Subcutaneous abdominal adipose tissue (tissue), 5 donors: Measurements from ENCODE around the gene PIF1.

Experiments
- H3K27ac ChIP-seq: one replicate; pipeline ENCODE4 v1.7.0; 2013; ENCODE audit warnings: low read depth, mild to moderate bottlenecking, inconsistent platforms, low read length, moderate library complexity
- H3K27me3 ChIP-seq, 5 donors: one replicate each; pipeline ENCODE4 v1.7.0; 2013; ENCODE audit warnings: low read length in 5 of 5, inconsistent platforms in 1 of 5; ENCODE audit not compliant: control insufficient read depth in 5 of 5, insufficient read depth in 4 of 5
- H3K36me3 ChIP-seq, 5 donors: one replicate each; pipeline ENCODE4 v1.7.0; 2013; ENCODE audit warnings: low read length in 5 of 5; ENCODE audit not compliant: control insufficient read depth in 5 of 5, insufficient read depth in 5 of 5
- H3K4me1 ChIP-seq, 5 donors: one replicate each; pipeline ENCODE4 v1.7.0; 2013; ENCODE audit warnings: low read length in 5 of 5, mild to moderate bottlenecking in 3 of 5, moderate library complexity in 1 of 5; ENCODE audit not compliant: control insufficient read depth in 5 of 5, insufficient read depth in 5 of 5
- H3K4me3 ChIP-seq, 5 donors: one replicate each; pipeline ENCODE4 v1.7.0; 2013; ENCODE audit warnings: low read length in 5 of 5, low read depth in 1 of 5
- H3K9ac ChIP-seq, 5 donors: one replicate each; pipeline ENCODE4 v1.7.0; 2013; ENCODE audit warnings: low read length in 5 of 5, mild to moderate bottlenecking in 4 of 5, moderate library complexity in 3 of 5
- H3K9me3 ChIP-seq, 5 donors: one replicate each; pipeline ENCODE4 v1.7.0; 2013; ENCODE audit warnings: low read length in 5 of 5; ENCODE audit not compliant: control insufficient read depth in 5 of 5
- donor health status: healthy.
- donor health status: healthy.
- donor health status: healthy.
- donor health status: healthy.
- donor health status: healthy.

Gene PIF1

DNA sequence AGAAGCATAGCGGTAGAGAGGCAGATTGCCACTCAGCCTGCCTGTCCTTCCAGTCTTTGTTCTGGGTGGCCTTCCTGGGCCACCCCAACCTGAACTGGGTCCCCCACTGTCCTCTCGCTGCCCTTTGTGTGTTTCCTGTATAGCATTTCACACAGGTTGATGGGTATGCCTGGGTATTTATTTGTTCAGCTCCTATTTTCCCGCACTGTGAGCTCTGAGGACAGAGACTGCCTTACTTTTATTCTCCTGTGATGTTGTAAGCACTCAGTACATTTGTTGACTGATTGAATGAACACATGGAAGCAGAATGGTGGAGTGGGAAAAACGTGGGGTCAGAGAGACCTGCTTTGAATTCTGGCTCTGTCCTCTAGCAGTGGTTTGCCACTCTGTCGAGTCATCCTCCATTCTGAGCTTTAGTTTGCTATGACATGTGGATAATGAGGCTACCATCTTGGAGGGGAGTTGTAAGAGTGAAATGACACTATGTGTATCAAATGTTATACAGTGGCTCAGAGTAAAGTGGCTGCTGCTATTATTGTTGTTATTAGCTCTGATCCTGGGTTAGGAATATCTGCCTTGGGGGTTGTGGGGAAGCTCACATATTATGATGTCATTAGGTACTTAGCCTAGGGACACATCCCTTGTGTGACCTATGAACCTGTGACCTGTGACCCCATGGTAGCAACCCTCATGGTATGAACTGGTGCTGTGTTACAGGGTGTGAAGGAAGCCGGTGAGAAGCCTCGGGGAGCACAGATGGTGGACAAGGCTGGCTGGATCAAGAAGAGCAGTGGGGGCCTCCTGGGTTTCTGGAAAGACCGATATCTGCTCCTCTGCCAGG lies 22.6 kb upstream of the PIF1 start:
- H3K4me1 ChIP-seq = peaks cover 28 to 84% (median 79%) of the 10 kb centered on the region in 5 donors
- no peaks in the 10 kb centered on the region for H3K9me3 ChIP-seq
- H3K27me3 ChIP-seq = no peaks in the 10 kb centered on the region
- peaks cover 5 to 60% (median 35%) of the 10 kb centered on the region in 5 donors for H3K36me3 ChIP-seq
- peak overlapping the region; percentile 90 for H3K27ac ChIP-seq
- peak overlapping the region in 1 of 5 donors; percentile 19 for H3K4me3 ChIP-seq
- peak overlapping the region in 4 of 5 donors; percentile 7 to 51 (median 38) for H3K9ac ChIP-seq

DNA sequence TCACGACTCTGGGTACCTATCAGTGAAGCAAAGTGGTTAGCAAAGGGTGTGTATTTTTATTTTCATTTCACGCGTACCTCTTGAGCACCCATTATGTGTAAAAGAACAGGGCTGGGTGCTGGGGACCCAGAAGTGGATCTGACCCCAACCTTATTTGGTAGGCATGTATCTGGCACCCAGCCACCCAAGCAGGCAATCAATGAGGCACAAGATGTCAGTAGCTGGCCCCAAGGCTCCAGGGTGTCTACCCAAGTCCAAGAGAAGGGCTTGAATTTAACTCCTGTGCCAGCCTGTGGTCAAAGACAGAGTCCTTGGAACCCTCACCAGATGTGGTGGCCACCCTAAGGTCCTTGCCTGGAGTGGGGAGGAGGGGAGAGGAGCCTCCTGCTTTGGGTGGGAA lies 22.0 kb upstream of the PIF1 start:
- H3K27ac ChIP-seq = peak overlapping the region; percentile 90
- peak overlapping the region in 4 of 5 donors; percentile 7 to 51 (median 38) for H3K9ac ChIP-seq
- H3K9me3 ChIP-seq = no peaks in the 10 kb centered on the region
- H3K27me3 ChIP-seq = no peaks in the 10 kb centered on the region
- peaks cover 29 to 88% (median 84%) of the 10 kb centered on the region in 5 donors for H3K4me1 ChIP-seq
- H3K36me3 ChIP-seq = peaks cover 5 to 59% (median 35%) of the 10 kb centered on the region in 5 donors
- peak overlapping the region in 1 of 5 donors; percentile 19 for H3K4me3 ChIP-seq

DNA sequence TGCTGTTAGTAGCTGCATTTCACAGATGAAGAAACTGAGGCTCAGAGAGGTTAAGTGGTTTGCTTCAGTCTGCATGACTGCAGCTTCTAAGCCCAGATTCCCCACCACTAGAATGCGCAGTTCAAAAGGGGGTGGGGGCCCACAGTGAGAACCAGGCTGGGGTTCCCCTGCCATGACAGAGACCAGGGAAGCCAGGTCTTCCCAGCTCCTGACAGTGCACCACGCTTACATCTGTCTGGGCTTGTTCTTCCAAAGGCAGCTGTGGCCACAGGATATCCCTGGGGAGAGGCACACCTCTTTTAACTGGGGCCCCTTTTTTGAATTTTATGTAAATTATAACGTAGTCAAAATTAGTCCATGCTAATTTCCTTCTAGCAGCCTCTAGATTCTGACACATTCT lies 21.6 kb upstream of the PIF1 start:
- Histone ChIP-seq H3K4me3 (no peak overlapping the region), H3K9me3 (no peaks in the 10 kb centered on the region), H3K4me1 (peaks cover 29 to 88% (median 80%) of the 10 kb centered on the region in 5 donors), H3K27ac (peak overlapping the region; percentile 90), H3K27me3 (no peaks in the 10 kb centered on the region), H3K36me3 (peaks cover 5 to 55% (median 33%) of the 10 kb centered on the region in 5 donors), H3K9ac (peak overlapping the region in 2 of 5 donors; percentile 51 to 65)

DNA sequence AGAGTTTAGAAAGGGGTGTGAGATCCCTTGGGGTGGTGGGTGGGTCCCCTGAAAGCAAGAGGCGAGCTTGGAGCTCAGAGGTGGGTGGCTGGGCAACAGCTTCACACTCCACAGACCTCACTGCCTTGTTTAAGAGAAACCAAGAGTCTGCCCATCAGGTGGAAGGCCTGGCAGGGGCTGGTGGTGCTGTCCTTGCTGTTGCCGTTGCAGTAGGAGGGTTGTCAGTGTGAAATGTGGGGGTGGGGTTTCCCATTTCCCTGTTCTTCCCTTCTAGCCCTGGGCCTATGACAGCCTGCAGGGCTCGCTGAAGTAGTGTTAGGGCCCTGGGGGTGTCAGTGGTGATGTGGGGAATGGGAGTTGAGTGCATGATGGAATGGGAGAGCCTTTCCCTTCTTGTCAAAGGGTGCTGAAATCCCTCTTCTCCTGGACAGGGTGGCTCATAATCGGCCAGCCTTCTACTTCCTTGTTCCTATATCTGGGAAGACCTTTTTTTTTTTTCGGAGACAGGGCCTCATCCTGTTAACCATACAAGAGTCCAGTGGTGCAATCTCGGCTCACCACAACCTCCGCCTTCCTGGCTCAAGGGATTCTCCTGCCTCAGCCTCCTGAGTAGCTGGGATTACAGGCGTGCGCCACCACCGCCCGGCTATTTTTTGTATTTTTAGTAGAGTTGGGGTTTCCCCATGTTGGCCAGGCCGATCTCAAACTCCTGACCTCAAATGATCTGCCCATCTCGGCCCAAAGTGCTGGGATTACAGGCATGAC lies 20.6 kb upstream of the PIF1 start:
- peak overlapping the region in 3 of 5 donors; percentile 74 to 91 (median 78) for H3K9ac ChIP-seq
- no peaks in the 10 kb centered on the region for H3K27me3 ChIP-seq
- peak overlapping the region; percentile 90 for H3K27ac ChIP-seq
- H3K4me1 ChIP-seq = peaks cover 25 to 82% (median 72%) of the 10 kb centered on the region in 5 donors
- peak overlapping the region; percentile 94 to 99 (median 96) for H3K4me3 ChIP-seq
- peaks cover 5 to 45% (median 25%) of the 10 kb centered on the region in 5 donors for H3K36me3 ChIP-seq
- H3K9me3 ChIP-seq = no peaks in the 10 kb centered on the region

DNA sequence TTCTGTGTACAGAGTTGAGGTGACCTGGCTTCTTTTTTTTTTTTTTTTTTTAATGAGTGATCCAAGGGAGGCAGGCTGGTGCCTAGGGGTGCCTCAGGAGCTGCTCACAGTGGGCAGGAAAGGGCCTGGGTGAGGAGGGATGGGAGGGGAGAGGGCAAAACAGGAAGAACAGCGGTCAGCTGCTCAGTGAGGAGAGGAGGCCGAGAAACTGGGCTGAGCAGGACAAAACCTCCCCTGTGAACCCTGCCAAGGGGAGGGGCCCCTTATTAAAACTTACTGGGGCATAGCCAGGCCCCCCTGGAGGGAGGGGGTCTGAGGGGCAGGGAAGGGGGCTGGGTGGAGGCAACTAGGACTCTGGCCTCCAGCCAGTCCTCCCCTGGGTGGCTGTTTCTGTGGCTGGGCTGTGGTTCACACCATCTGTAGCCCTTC lies 19.8 kb upstream of the PIF1 start:
- H3K9ac ChIP-seq = peak overlapping the region; percentile 30 to 91 (median 77)
- no peaks in the 10 kb centered on the region for H3K27me3 ChIP-seq
- H3K4me1 ChIP-seq = peaks cover 25 to 82% (median 72%) of the 10 kb centered on the region in 5 donors
- no peaks in the 10 kb centered on the region for H3K9me3 ChIP-seq
- H3K36me3 ChIP-seq = peaks cover 2 to 37% (median 18%) of the 10 kb centered on the region in 5 donors
- H3K4me3 ChIP-seq = peak overlapping the region; percentile 94 to 99 (median 96)
- peak overlapping the region; percentile 90 for H3K27ac ChIP-seq

DNA sequence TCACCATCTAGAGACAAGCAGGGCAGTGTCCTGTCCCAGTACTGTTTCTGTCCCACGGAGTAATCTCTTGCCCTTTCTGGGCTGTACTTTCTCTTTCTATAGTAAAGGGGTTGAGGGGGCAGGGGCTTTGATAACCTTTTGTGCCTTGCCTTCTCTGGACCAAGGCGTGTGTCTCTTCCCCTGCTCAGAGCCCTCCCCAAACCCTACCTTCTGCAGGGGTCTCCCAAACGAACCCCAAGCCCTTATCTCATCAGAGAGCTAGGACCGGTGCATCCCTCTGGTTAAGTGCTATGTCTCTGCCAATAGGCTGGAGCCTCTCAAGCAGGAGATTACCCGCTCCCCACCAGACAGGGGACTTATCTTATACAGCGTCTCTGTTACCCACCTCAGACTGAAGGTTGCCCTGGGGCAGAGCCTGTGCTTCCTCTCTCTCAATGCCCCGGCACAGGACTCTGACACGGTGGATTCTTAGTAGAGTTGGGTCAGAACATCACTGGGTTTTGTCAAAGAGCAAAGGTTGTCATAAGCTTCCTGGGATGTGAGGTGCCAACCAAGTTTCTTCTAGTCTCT lies 19.2 kb upstream of the PIF1 start:
- H3K9ac ChIP-seq = peak overlapping the region; percentile 30 to 91 (median 77)
- H3K27me3 ChIP-seq = no peaks in the 10 kb centered on the region
- peak overlapping the region; percentile 90 for H3K27ac ChIP-seq
- H3K4me1 ChIP-seq = peaks cover 25 to 80% (median 71%) of the 10 kb centered on the region in 5 donors
- no peaks in the 10 kb centered on the region for H3K9me3 ChIP-seq
- H3K36me3 ChIP-seq = peaks cover 0 to 32% (median 15%) of the 10 kb centered on the region in 5 donors
- H3K4me3 ChIP-seq = peak overlapping the region; percentile 94 to 99 (median 96)

DNA sequence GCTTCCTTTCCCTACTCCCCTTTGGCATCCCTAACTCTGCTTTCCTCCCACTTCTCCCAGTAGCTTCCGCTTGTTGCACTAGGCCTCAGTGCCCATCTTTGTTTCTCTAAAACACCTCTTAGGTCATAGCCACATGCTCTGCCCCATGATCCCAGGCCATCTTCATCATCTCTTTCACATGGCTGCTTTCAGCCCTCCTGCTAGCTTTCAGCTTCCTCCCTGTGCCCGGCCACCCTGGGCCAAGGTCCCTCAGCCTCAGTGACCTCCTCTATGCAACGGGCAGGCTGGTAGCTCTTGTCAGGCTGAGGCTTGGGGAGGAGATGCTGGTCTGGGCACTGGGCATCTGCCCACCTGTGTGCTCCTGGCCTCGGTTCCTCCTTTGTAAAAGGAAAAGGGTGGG lies 18.5 kb upstream of the PIF1 start:
- Histone ChIP-seq H3K4me3 (peak overlapping the region; percentile 94 to 99 (median 96)), H3K36me3 (peaks cover 0 to 27% (median 9%) of the 10 kb centered on the region in 5 donors), H3K27me3 (no peaks in the 10 kb centered on the region), H3K4me1 (peaks cover 25 to 80% (median 71%) of the 10 kb centered on the region in 5 donors), H3K27ac (peak overlapping the region; percentile 90), H3K9ac (peak overlapping the region; percentile 30 to 91 (median 77)), H3K9me3 (no peaks in the 10 kb centered on the region)

DNA sequence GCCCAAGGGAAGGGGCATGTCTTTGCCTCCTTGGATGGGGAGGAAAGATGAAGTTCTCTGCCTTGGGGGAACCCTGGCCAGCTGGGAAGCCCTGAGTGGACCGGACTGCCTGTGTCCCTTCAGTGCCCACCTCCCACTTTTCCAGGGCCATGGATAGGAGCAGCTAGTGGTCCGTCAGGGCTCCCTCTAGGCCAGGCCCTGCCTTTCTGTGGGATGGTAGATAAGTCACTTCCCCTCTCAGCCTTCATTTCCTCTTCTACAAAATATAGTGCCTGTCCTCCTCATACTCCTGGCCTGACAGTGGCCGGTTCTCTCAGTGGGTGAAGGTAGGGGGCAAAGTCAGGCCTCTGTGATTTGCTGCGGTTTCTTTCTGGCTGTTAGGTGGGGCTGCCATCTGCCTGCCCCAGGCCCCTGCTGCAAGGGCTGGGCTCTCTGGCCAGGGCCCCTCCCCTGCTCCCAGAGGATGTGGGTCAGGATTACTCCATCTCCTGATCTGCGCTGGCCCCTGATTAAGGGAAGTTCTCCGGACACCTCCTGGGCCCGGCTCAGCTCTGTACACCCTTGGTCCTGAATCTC lies 17.6 kb upstream of the PIF1 start:
- peaks cover 25 to 73% (median 66%) of the 10 kb centered on the region in 5 donors for H3K4me1 ChIP-seq
- H3K36me3 ChIP-seq = peaks cover 0 to 17% (median 4%) of the 10 kb centered on the region in 5 donors
- no peaks in the 10 kb centered on the region for H3K9me3 ChIP-seq
- peak overlapping the region; percentile 77 to 98 (median 91) for H3K9ac ChIP-seq
- peak overlapping the region; percentile 90 for H3K27ac ChIP-seq
- H3K27me3 ChIP-seq = no peaks in the 10 kb centered on the region
- H3K4me3 ChIP-seq = peak overlapping the region; percentile 94 to 99 (median 96)
